K562 (cell line): ENCODE results near the gene DDX41. TPM values are rescaled to one million over a fixed set of nuclear protein-coding genes. Genes with fewer than 3 reads are reported as not detected.
A peak's percentile ranks its signal among the peaks of the same experiment; 100 is the strongest.

Source experiments
- ATAC-seq: fragments of 200-7000 bp; cut with Tn5 transposase; 3 replicates; pipeline ENCODE4 v1.9.1; 2020; ENCODE audit warnings: moderate library complexity
- BruUV-seq: library from RNA; stranded (reverse); fragments of 400-500 nt; replicated peaks from 2 replicates; lab custom pipeline; 2021; lab: Mats Ljungman, UMichigan
- CTCF ChIA-PET: fragments of 300-600 bp; formaldehyde crosslinking; extraction: SDS; loops from one replicate; lab custom pipeline; 2021; ENCODE audit warnings: low intra/inter-chr PET ratio; lab: Yijun Ruan, JAX
- POLR2A ChIA-PET: fragments of 300-600, 350-650 bp; sonication (Branson Sonifier 250); formaldehyde crosslinking; extraction: SDS; loops from one replicate; lab custom pipeline; 2021; ENCODE audit warnings: antibody characterized with exemption, inconsistent platforms; lab: Yijun Ruan, JAX
- DNase-seq, 4 experiments: peaks; one replicate each; pipeline versions ENCODE4 v3.0.0 to v3.0.0-alpha.2; 2011 to 2018; ENCODE audit warnings: low spot score in 3 of 4, mixed read lengths in 3 of 4; ENCODE audit errors: extremely low read depth in 1 of 4
- FAIRE-seq: peaks from 2 replicates; lab custom pipeline; 2011; peaks lifted over from hg19 to GRCh38; lab: Jason Lieb, UNC
- H2AFZ ChIP-seq: 2 replicates; pipeline ENCODE4 v1.6.0; 2011; ENCODE audit warnings: low read depth, low read length, control low read depth, inconsistent platforms
- H3K27ac ChIP-seq: fragments of 200-600 bp; 3 replicates; pipeline ENCODE4 v1.8.0; 2011; ENCODE audit warnings: low read depth, mild to moderate bottlenecking, control low read depth, inconsistent platforms, low read length, moderate library complexity, mixed read lengths; ENCODE audit errors: extremely low read depth
- H3K27me3 ChIP-seq, 2 experiments: fragments of 300-600 bp in 1 of 2; 2 replicates in 1 of 2; 3 replicates in 1 of 2; pipeline versions ENCODE4 v1.6.0 to v1.8.0; 2011; ENCODE audit warnings: inconsistent platforms in 2 of 2, low read length in 2 of 2, mild to moderate bottlenecking in 1 of 2, mixed read lengths in 1 of 2, moderate library complexity in 1 of 2; ENCODE audit not compliant: control insufficient read depth in 2 of 2, insufficient read depth in 2 of 2
- H3K36me3 ChIP-seq: fragments of 300-600 bp; 3 replicates; pipeline ENCODE4 v1.8.0; 2011; ENCODE audit warnings: mild to moderate bottlenecking, low read length, inconsistent platforms; ENCODE audit not compliant: control insufficient read depth, insufficient read depth
- H3K4me1 ChIP-seq, 2 experiments: fragments of 200-600 bp in 1 of 2; replicated peaks in 1 of 2; 2 replicates in 1 of 2; 3 replicates in 1 of 2; pipeline versions ENCODE4 v1.5.1 to v1.8.0; 2011; ENCODE audit warnings: inconsistent platforms in 2 of 2, low read length in 2 of 2, mild to moderate bottlenecking in 1 of 2, mixed read lengths in 1 of 2, moderate library complexity in 1 of 2; ENCODE audit not compliant: control insufficient read depth in 2 of 2, insufficient read depth in 2 of 2
- H3K4me2 ChIP-seq: 2 replicates; pipeline ENCODE4 v1.6.1; 2011; ENCODE audit warnings: low read length, control low read depth, inconsistent platforms, mixed read lengths; ENCODE audit not compliant: insufficient read depth
- H3K4me3 ChIP-seq: fragments of 200-600 bp; sonication (generic), shearing (Covaris generic); 2 replicates; pipeline ENCODE4 v1.5.1; 2016; ENCODE audit warnings: control low read depth, inconsistent platforms
- H3K79me2 ChIP-seq: fragments of 200-600 bp; 3 replicates; pipeline ENCODE4 v1.8.0; 2011; ENCODE audit warnings: low read length, inconsistent platforms; ENCODE audit not compliant: control insufficient read depth, insufficient read depth
- H3K9ac ChIP-seq, 2 experiments: 2 replicates each; pipeline versions ENCODE4 v1.6.0 to v1.6.1; 2011; ENCODE audit warnings: low read depth in 2 of 2, low read length in 2 of 2, control low read depth in 1 of 2, inconsistent platforms in 1 of 2, mild to moderate bottlenecking in 1 of 2, mixed read lengths in 1 of 2; ENCODE audit not compliant: insufficient read depth in 1 of 2
- H3K9me1 ChIP-seq: one replicate; pipeline ENCODE4 v1.6.0; 2011; ENCODE audit warnings: inconsistent platforms, mild to moderate bottlenecking, low read length, moderate library complexity; ENCODE audit not compliant: control insufficient read depth, insufficient read depth
- H3K9me3 ChIP-seq: replicated peaks from 2 replicates; pipeline ENCODE4 v1.5.1; 2011; ENCODE audit warnings: low read depth, low read length, inconsistent platforms; ENCODE audit not compliant: control insufficient read depth, insufficient read depth
- H4K20me1 ChIP-seq: replicated peaks from 2 replicates; pipeline ENCODE4 v1.6.1; 2011; ENCODE audit warnings: low read length, inconsistent platforms, mixed read lengths; ENCODE audit not compliant: control insufficient read depth, insufficient read depth
- ARHGAP35 ChIP-seq: fragments of 450-650 bp; IDR thresholded peaks from 2 replicates; pipeline ENCODE4 v1.6.1; 2018; ENCODE audit not compliant: partially characterized antibody
- EWSR1 ChIP-seq: fragments of 450-650 bp; IDR thresholded peaks from 2 replicates; pipeline ENCODE4 v1.6.1; 2018; ENCODE audit warnings: borderline replicate concordance, mild to moderate bottlenecking, low read depth, moderate library complexity; ENCODE audit not compliant: partially characterized antibody
- NR1H2 ChIP-seq: sonication (generic); formaldehyde crosslinking; IDR thresholded peaks from 2 replicates; pipeline ENCODE4 v1.4.0; 2020; ENCODE audit warnings: mild to moderate bottlenecking, missing genetic modification reagents
- PHB ChIP-seq: fragments of 250-450 bp; sonication (Bioruptor Pico); IDR thresholded peaks from 2 replicates; pipeline ENCODE4 v1.5.0; 2021
- ZNF347 ChIP-seq: fragments of 450-650 bp; formaldehyde crosslinking; IDR thresholded peaks from 2 replicates; pipeline ENCODE4 v1.4.0; 2020; ENCODE audit warnings: low read depth, mild to moderate bottlenecking, moderate library complexity
- WGBS: fragments of 100-300 bp; shearing (Covaris generic); methylation state at CpG from one replicate; pipeline ENCODE4 v1.1.6; 2016; ENCODE audit warnings: low coverage, mixed read lengths; ENCODE audit not compliant: insufficient coverage; ENCODE audit errors: missing lambda C conversion rate; 5-methylcytosine and 5-hydroxymethylcytosine counted together
- in situ Hi-C: fragments of 300-500 bp; cut with MboI; formaldehyde crosslinking; loops from 4 replicates; pipeline ENCODE4 v1.15.0; 2018; ENCODE audit warnings: inconsistent platforms, mixed read lengths
- intact Hi-C: fragments of 100-400 bp; cut with micrococcal nuclease; formaldehyde crosslinking; loops from 2 replicates; pipeline ENCODE4 v1.14.2; 2022
- polyA plus RNA-seq, 8 experiments: library from polyadenylated mRNA; depleted of rRNA in 4 of 8; stranded (reverse) in 5 of 8; unstranded in 3 of 8; fragments of >200 nt; fragmentation: Nextera tagmentation in 2 of 8; fragmentation: Illumina TruSeq in 1 of 8; extraction: Ambion mirVana in 2 of 8; extraction: Trizol in 1 of 8; gene quantifications; 2 replicates each; pipeline versions ENCODE4 v1.2.1 to v1.2.3, GENCODE V29; 2011 to 2014; ENCODE audit warnings: inconsistent platforms in 1 of 8, missing spikeins in 1 of 8
- total RNA-seq, 7 experiments: library from RNA; depleted of rRNA in 6 of 7; stranded (reverse); fragments of >200 nt in 6 of 7; fragmentation: Illumina TruSeq in 2 of 7; extraction: Trizol in 2 of 7; gene quantifications; 2 replicates each; pipeline versions ENCODE4 v1.2.1 to v1.2.3, GENCODE V29; 2011 to 2021; ENCODE audit warnings: low replicate concordance in 1 of 7
- TF ChIP-seq, protein P1 (sequence below), 3 experiments: IDR thresholded peaks in 2 of 3; conservative IDR thresholded peaks in 1 of 3; 2 replicates each; pipeline ENCODE4 v1.5.1; 2011 to 2012; ENCODE audit warnings: low read length in 3 of 3, mild to moderate bottlenecking in 3 of 3, control low read depth in 2 of 3, improper control_type of control experiment in 1 of 3, inconsistent platforms in 1 of 3, low read depth in 1 of 3, mixed read lengths in 1 of 3, moderate library complexity in 1 of 3; ENCODE audit not compliant: insufficient read depth in 2 of 3
- TF ChIP-seq, protein P2 (sequence below): sonication (generic); formaldehyde crosslinking; IDR thresholded peaks from 2 replicates; pipeline ENCODE4 v1.8.1; 2023; ENCODE audit warnings: mild to moderate bottlenecking, missing genetic modification reagents
- TF ChIP-seq, protein P3 (sequence below): fragments of 250-450 bp; sonication (Bioruptor Pico); IDR thresholded peaks from 2 replicates; pipeline ENCODE4 v1.8.0; 2022; ENCODE audit warnings: inconsistent platforms
- TF ChIP-seq, protein P4 (sequence below): fragments of 250-450 bp; sonication (Bioruptor Pico); IDR thresholded peaks from 2 replicates; pipeline ENCODE4 v1.8.0; 2021; ENCODE audit warnings: mild to moderate bottlenecking, moderate library complexity
- TF ChIP-seq, protein P5 (sequence below): fragments of 450-650 bp; formaldehyde crosslinking; IDR thresholded peaks from 2 replicates; pipeline ENCODE4 v1.4.0; 2020; ENCODE audit warnings: mild to moderate bottlenecking, moderate library complexity
- TF ChIP-seq, protein P6 (sequence below): fragments of 450-650 bp; IDR thresholded peaks from 2 replicates; pipeline ENCODE4 v1.6.1; 2017; ENCODE audit warnings: antibody characterized with exemption

The DDX41 gene
- total and polyA plus RNA-seq, 9 of the 15 experiments (the other 6 are each of a cell fraction or from before 2014, with no cell fraction given): 38.2 to 284 (median 116) TPM

DNA sequence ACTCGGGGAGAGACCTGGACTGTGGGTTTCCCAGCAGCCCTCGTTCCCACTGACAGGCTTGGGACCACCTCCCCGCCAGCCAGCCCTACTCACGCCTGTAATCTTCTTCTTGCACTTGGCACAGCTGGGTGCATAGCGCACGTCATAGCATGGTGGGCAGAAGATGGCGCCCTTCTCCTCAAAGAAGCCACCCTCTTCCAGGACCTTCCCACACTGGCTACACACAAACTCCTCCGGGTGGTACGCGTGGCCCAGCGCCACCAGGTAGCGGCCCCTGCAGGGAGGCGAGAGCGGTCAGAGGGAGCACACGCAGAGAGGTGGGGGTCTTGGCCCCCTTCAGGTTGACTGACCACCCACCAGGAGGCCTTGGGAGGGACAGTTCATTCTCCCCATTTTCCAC, 28.8 kb downstream of the DDX41 start:
- intact Hi-C loops: no loop called here
- peaks cover 5 to 64% of the 10 kb centered on the region in 2 experiments for H3K4me1 ChIP-seq
- peaks cover 3% of the 10 kb centered on the region; the same call in 1 of the 2 replicates for H4K20me1 ChIP-seq
- H3K9me3 ChIP-seq: no peaks in the 10 kb centered on the region
- no TSS peak for BruUV-seq
- no peak overlapping the region for H2AFZ ChIP-seq
- H3K9me1 ChIP-seq: no peaks in the 10 kb centered on the region
- H3K79me2 ChIP-seq: peaks cover 3% of the 10 kb centered on the region; the same call in 1 of the 3 replicates
- DNase-seq (no peak), FAIRE-seq (no peak), ATAC-seq (no peak)
- ChIA-PET POLR2A (interaction anchor here (0.6 to 3.4 kb wide), 6 partner anchors 9 to 116 kb away, joined by 3 to 30 read pairs (median 4); partner anchors contain the start of genes DBN1 and PDLIM7), CTCF (no interaction called here)
- H3K9ac ChIP-seq: no peak overlapping the region
- H3K36me3 ChIP-seq: peaks cover 85% of the 10 kb centered on the region; the same call in 2 of the 3 replicates
- no peak overlapping the region for H3K27ac ChIP-seq
- H3K4me3 ChIP-seq: no peak overlapping the region
- WGBS: 94% methylated on average over 15 of the region's 15 CpGs
- H3K27me3 ChIP-seq: no peaks in the 10 kb centered on the region
- in situ Hi-C loops: no loop called here
- no peak overlapping the region for H3K4me2 ChIP-seq
- TF ChIP-seq ZNF347 (CRISPR knock-in tag) (no peak), NR1H2 (CRISPR knock-in tag) (no peak), EWSR1 (no peak), PHB (CRISPR knock-in tag) (no peak), ARHGAP35 (no peak)
- TF ChIP-seq, protein P1, sequence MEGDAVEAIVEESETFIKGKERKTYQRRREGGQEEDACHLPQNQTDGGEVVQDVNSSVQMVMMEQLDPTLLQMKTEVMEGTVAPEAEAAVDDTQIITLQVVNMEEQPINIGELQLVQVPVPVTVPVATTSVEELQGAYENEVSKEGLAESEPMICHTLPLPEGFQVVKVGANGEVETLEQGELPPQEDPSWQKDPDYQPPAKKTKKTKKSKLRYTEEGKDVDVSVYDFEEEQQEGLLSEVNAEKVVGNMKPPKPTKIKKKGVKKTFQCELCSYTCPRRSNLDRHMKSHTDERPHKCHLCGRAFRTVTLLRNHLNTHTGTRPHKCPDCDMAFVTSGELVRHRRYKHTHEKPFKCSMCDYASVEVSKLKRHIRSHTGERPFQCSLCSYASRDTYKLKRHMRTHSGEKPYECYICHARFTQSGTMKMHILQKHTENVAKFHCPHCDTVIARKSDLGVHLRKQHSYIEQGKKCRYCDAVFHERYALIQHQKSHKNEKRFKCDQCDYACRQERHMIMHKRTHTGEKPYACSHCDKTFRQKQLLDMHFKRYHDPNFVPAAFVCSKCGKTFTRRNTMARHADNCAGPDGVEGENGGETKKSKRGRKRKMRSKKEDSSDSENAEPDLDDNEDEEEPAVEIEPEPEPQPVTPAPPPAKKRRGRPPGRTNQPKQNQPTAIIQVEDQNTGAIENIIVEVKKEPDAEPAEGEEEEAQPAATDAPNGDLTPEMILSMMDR (IDR thresholded peaks at IDR 0.05 in 2 of 3, conservative IDR thresholded peaks at IDR 0.05 in 1 of 3; ENCODE audit: insufficient read depth in 2 of 3, low read depth in 1 of 3, low read length in 3 of 3): 0 out of 6 replicates have a peak, but pooled peaks of 2 of the 3 experiments have one; percentile 7 to 14
- TF ChIP-seq, protein P2, sequence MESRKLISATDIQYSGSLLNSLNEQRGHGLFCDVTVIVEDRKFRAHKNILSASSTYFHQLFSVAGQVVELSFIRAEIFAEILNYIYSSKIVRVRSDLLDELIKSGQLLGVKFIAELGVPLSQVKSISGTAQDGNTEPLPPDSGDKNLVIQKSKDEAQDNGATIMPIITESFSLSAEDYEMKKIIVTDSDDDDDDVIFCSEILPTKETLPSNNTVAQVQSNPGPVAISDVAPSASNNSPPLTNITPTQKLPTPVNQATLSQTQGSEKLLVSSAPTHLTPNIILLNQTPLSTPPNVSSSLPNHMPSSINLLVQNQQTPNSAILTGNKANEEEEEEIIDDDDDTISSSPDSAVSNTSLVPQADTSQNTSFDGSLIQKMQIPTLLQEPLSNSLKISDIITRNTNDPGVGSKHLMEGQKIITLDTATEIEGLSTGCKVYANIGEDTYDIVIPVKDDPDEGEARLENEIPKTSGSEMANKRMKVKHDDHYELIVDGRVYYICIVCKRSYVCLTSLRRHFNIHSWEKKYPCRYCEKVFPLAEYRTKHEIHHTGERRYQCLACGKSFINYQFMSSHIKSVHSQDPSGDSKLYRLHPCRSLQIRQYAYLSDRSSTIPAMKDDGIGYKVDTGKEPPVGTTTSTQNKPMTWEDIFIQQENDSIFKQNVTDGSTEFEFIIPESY (CRISPR knock-in tag): peak; percentile 41; the same call in 1 of the 2 replicates
- TF ChIP-seq, protein P3, sequence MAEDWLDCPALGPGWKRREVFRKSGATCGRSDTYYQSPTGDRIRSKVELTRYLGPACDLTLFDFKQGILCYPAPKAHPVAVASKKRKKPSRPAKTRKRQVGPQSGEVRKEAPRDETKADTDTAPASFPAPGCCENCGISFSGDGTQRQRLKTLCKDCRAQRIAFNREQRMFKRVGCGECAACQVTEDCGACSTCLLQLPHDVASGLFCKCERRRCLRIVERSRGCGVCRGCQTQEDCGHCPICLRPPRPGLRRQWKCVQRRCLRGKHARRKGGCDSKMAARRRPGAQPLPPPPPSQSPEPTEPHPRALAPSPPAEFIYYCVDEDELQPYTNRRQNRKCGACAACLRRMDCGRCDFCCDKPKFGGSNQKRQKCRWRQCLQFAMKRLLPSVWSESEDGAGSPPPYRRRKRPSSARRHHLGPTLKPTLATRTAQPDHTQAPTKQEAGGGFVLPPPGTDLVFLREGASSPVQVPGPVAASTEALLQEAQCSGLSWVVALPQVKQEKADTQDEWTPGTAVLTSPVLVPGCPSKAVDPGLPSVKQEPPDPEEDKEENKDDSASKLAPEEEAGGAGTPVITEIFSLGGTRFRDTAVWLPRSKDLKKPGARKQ (CRISPR knock-in tag): no peak
- TF ChIP-seq, protein P4, sequence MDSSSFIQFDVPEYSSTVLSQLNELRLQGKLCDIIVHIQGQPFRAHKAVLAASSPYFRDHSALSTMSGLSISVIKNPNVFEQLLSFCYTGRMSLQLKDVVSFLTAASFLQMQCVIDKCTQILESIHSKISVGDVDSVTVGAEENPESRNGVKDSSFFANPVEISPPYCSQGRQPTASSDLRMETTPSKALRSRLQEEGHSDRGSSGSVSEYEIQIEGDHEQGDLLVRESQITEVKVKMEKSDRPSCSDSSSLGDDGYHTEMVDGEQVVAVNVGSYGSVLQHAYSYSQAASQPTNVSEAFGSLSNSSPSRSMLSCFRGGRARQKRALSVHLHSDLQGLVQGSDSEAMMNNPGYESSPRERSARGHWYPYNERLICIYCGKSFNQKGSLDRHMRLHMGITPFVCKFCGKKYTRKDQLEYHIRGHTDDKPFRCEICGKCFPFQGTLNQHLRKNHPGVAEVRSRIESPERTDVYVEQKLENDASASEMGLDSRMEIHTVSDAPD (CRISPR knock-in tag): no peak
- TF ChIP-seq, protein P5, sequence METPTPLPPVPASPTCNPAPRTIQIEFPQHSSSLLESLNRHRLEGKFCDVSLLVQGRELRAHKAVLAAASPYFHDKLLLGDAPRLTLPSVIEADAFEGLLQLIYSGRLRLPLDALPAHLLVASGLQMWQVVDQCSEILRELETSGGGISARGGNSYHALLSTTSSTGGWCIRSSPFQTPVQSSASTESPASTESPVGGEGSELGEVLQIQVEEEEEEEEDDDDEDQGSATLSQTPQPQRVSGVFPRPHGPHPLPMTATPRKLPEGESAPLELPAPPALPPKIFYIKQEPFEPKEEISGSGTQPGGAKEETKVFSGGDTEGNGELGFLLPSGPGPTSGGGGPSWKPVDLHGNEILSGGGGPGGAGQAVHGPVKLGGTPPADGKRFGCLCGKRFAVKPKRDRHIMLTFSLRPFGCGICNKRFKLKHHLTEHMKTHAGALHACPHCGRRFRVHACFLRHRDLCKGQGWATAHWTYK (CRISPR knock-in tag): no peak
- TF ChIP-seq, protein P6, sequence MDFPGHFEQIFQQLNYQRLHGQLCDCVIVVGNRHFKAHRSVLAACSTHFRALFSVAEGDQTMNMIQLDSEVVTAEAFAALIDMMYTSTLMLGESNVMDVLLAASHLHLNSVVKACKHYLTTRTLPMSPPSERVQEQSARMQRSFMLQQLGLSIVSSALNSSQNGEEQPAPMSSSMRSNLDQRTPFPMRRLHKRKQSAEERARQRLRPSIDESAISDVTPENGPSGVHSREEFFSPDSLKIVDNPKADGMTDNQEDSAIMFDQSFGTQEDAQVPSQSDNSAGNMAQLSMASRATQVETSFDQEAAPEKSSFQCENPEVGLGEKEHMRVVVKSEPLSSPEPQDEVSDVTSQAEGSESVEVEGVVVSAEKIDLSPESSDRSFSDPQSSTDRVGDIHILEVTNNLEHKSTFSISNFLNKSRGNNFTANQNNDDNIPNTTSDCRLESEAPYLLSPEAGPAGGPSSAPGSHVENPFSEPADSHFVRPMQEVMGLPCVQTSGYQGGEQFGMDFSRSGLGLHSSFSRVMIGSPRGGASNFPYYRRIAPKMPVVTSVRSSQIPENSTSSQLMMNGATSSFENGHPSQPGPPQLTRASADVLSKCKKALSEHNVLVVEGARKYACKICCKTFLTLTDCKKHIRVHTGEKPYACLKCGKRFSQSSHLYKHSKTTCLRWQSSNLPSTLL: no peak
